MM.1S (cell line): Measurements from ENCODE around the gene VEGFB.

Experiments
- EZH2phosphoT487 ChIP-seq: fragments of 300-600 bp; sonication (generic); IDR thresholded peaks from 2 replicates; pipeline ENCODE4 v1.6.1; 2018; ENCODE audit warnings: antibody characterized with exemption, low read length
- TF ChIP-seq, protein P1 (sequence below): fragments of 300-600 bp; sonication (generic); IDR thresholded peaks from 2 replicates; pipeline ENCODE4 v1.5.1; 2016; ENCODE audit warnings: antibody characterized with exemption, low read length, mixed read lengths

GRCh38 chr11:64245797-64246620, 11.6 kb downstream of the VEGFB start:
- TF ChIP-seq, protein P1, sequence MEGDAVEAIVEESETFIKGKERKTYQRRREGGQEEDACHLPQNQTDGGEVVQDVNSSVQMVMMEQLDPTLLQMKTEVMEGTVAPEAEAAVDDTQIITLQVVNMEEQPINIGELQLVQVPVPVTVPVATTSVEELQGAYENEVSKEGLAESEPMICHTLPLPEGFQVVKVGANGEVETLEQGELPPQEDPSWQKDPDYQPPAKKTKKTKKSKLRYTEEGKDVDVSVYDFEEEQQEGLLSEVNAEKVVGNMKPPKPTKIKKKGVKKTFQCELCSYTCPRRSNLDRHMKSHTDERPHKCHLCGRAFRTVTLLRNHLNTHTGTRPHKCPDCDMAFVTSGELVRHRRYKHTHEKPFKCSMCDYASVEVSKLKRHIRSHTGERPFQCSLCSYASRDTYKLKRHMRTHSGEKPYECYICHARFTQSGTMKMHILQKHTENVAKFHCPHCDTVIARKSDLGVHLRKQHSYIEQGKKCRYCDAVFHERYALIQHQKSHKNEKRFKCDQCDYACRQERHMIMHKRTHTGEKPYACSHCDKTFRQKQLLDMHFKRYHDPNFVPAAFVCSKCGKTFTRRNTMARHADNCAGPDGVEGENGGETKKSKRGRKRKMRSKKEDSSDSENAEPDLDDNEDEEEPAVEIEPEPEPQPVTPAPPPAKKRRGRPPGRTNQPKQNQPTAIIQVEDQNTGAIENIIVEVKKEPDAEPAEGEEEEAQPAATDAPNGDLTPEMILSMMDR: no peak
- no peak for TF ChIP-seq EZH2phosphoT487
